ENCODE data around the gene OR52E2. TPM values are rescaled to one million over a fixed set of nuclear protein-coding genes. Genes with fewer than 3 reads are reported as not detected.

OR52E2 gene
- total RNA-seq, 1 donor from 2014 or later, result not detected

- Histone ChIP-seq H3K36me3 (no peaks in the 10 kb centered on the region), H3K4me1 (no peaks in the 10 kb centered on the region), H3K27me3 (no peaks in the 10 kb centered on the region), H3K4me3 (no peak overlapping the region), H3K9me3 (no peaks in the 10 kb centered on the region), H3K27ac (no peak overlapping the region)
- intact Hi-C loops (cut with DNase I), result no loop called here
- DNase-seq (no peak), ATAC-seq (no peak)
- TF ChIP-seq, protein P1, sequence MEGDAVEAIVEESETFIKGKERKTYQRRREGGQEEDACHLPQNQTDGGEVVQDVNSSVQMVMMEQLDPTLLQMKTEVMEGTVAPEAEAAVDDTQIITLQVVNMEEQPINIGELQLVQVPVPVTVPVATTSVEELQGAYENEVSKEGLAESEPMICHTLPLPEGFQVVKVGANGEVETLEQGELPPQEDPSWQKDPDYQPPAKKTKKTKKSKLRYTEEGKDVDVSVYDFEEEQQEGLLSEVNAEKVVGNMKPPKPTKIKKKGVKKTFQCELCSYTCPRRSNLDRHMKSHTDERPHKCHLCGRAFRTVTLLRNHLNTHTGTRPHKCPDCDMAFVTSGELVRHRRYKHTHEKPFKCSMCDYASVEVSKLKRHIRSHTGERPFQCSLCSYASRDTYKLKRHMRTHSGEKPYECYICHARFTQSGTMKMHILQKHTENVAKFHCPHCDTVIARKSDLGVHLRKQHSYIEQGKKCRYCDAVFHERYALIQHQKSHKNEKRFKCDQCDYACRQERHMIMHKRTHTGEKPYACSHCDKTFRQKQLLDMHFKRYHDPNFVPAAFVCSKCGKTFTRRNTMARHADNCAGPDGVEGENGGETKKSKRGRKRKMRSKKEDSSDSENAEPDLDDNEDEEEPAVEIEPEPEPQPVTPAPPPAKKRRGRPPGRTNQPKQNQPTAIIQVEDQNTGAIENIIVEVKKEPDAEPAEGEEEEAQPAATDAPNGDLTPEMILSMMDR (IDR thresholded peaks at IDR 0.05), result no peak
Observed at GRCh38 chr11:5042091-5042490, 17.3 kb downstream of the OR52E2 start.

- Histone ChIP-seq H3K27me3 (no peaks in the 10 kb centered on the region), H3K4me3 (no peak overlapping the region), H3K36me3 (no peaks in the 10 kb centered on the region), H3K27ac (no peak overlapping the region), H3K9me3 (no peaks in the 10 kb centered on the region), H3K4me1 (no peaks in the 10 kb centered on the region)
- DNase-seq, result no peak
- intact Hi-C loops (cut with DNase I), result no loop called here
- TF ChIP-seq, protein P1 (IDR thresholded peaks at IDR 0.05), result no peak
- ATAC-seq, result no peak
Observed at GRCh38 chr11:5040876-5041275, 18.6 kb downstream of the OR52E2 start.

GRCh38 chr11:5038341-5038740 is 21.1 kb downstream of the OR52E2 start:
- no peak for DNase-seq
- ATAC-seq, result no peak
- intact Hi-C loops (cut with DNase I), result no loop called here
- TF ChIP-seq, protein P1 (IDR thresholded peaks at IDR 0.05), result no peak
- no peaks in the 10 kb centered on the region for H3K36me3 ChIP-seq
- no peak overlapping the region for H3K27ac ChIP-seq
- no peaks in the 10 kb centered on the region for H3K9me3 ChIP-seq
- no peaks in the 10 kb centered on the region for H3K4me1 ChIP-seq
- no peak overlapping the region for H3K4me3 ChIP-seq
- no peaks in the 10 kb centered on the region for H3K27me3 ChIP-seq

DNA sequence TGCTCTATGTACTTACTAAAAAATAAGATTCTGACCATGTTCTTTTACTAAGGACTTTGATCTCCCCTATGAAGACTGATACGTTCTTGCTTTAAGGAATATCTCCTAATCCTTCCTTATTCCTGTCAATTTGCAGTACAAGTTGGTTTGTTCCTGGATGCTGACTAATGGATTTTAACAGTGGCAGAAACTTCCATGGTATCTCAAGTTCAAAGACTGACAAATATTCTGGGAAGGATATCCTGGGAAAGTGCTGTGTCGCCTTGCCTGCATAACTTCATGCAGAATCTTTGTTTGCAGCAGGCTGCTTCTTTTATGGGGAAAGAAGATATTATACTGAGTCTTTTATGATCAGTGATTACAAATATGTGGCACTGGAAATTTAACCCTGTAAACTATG is 21.5 kb downstream of the OR52E2 start:
- Histone ChIP-seq H3K4me1 (no peaks in the 10 kb centered on the region), H3K9me3 (no peaks in the 10 kb centered on the region), H3K36me3 (no peaks in the 10 kb centered on the region), H3K27me3 (no peaks in the 10 kb centered on the region), H3K27ac (no peak overlapping the region), H3K4me3 (no peak overlapping the region)
- intact Hi-C loops (cut with DNase I), result no loop called here
- TF ChIP-seq, protein P1 (IDR thresholded peaks at IDR 0.05), result no peak
- no peak for ATAC-seq
- DNase-seq, result no peak

GRCh38 chr11:5036669-5037068 is 22.8 kb downstream of the OR52E2 start:
- DNase-seq (no peak), ATAC-seq (no peak)
- no peaks in the 10 kb centered on the region for H3K4me1 ChIP-seq
- TF ChIP-seq, protein P1 (IDR thresholded peaks at IDR 0.05), result no peak
- H3K27me3 ChIP-seq, result no peaks in the 10 kb centered on the region
- H3K9me3 ChIP-seq, result no peaks in the 10 kb centered on the region
- H3K4me3 ChIP-seq, result no peak overlapping the region
- intact Hi-C loops (cut with DNase I), result no loop called here
- H3K36me3 ChIP-seq, result no peaks in the 10 kb centered on the region
- no peak overlapping the region for H3K27ac ChIP-seq

- Histone ChIP-seq H3K36me3 (no peaks in the 10 kb centered on the region), H3K27me3 (no peaks in the 10 kb centered on the region), H3K9me3 (no peaks in the 10 kb centered on the region), H3K4me1 (no peaks in the 10 kb centered on the region), H3K4me3 (no peak overlapping the region), H3K27ac (no peak overlapping the region)
- TF ChIP-seq, protein P1 (IDR thresholded peaks at IDR 0.05), result no peak
- intact Hi-C loops (cut with DNase I), result no loop called here
- DNase-seq (no peak), ATAC-seq (no peak)
Observed at GRCh38 chr11:5021996-5022395, 37.4 kb downstream of the OR52E2 start.

All from upper lobe of right lung (tissue), 1 donor.